MV-4-11 (cell line): ENCODE measurements around the gene SOX11.

Experiments used
- DNase-seq: peaks from one replicate; lab custom pipeline; 2025; lab: John Stamatoyannopoulos, UW

The SOX11 gene

GRCh38 chr2:5725072-5725471 lies 32.9 kb downstream of the SOX11 start:
- DNase-seq: no peak

- DNase-seq: no peak
Measured at GRCh38 chr2:5725794-5726463, 33.7 kb downstream of the SOX11 start.

- no peak for DNase-seq
Measured at GRCh38 chr2:5727235-5727634, 35.1 kb downstream of the SOX11 start.

GRCh38 chr2:5729416-5729815 lies 37.2 kb downstream of the SOX11 start:
- DNase-seq: no peak

- no peak for DNase-seq
Measured at GRCh38 chr2:5730386-5730785, 38.2 kb downstream of the SOX11 start.

GRCh38 chr2:5734859-5735520 lies 42.8 kb downstream of the SOX11 start:
- DNase-seq: no peak

- no peak for DNase-seq
Measured at GRCh38 chr2:5735521-5735861, 43.3 kb downstream of the SOX11 start.

- no peak for DNase-seq
Measured at GRCh38 chr2:5736050-5736449, 43.9 kb downstream of the SOX11 start.

GRCh38 chr2:5736886-5737285 lies 44.7 kb downstream of the SOX11 start:
- DNase-seq: no peak

GRCh38 chr2:5740053-5740452 lies 47.9 kb downstream of the SOX11 start:
- no peak for DNase-seq

- no peak for DNase-seq
Measured at GRCh38 chr2:5740817-5741216, 48.6 kb downstream of the SOX11 start.

GRCh38 chr2:5741242-5741641 lies 49.1 kb downstream of the SOX11 start:
- DNase-seq: no peak

GRCh38 chr2:5742126-5742525 lies 49.9 kb downstream of the SOX11 start:
- DNase-seq: no peak

- DNase-seq: no peak
Measured at GRCh38 chr2:5748391-5748790, 56.2 kb downstream of the SOX11 start.

GRCh38 chr2:5748946-5749345 lies 56.8 kb downstream of the SOX11 start:
- DNase-seq: no peak

GRCh38 chr2:5749347-5749746 lies 57.2 kb downstream of the SOX11 start:
- DNase-seq: no peak
